Measurements from ENCODE around the gene BLOC1S1. TPM values are rescaled to one million over a fixed set of nuclear protein-coding genes. Genes with fewer than 3 reads are reported as not detected.

The BLOC1S1 gene
- total and polyA plus RNA-seq, 2 of the 4 experiments (the other 2 are of a cell fraction): 128 to 285 TPM

GRCh38 chr12:55679691-55680090 is 36.2 kb upstream of the BLOC1S1 start:
- Histone ChIP-seq H3K4me3 (ENCODE audit: insufficient read depth, low read depth, low read length) (no peak overlapping the region), H4K20me1 (ENCODE audit: insufficient read depth, low read length) (no peaks in the 10 kb centered on the region), H3K9ac (ENCODE audit: low read depth, low read length) (no peak overlapping the region), H4K5ac (ENCODE audit: low read depth, low read length) (no peak overlapping the region), H2BK15ac (ENCODE audit: low read depth, low read length) (no peak overlapping the region), H4K8ac (ENCODE audit: low read depth in 2 of 2, low read length in 2 of 2) (no peak overlapping the region), H3K56ac (ENCODE audit: extremely low read depth, insufficient read depth, low read length) (no peak overlapping the region), H3K23ac (ENCODE audit: low read depth, low read length) (no peak overlapping the region), H2BK5ac (ENCODE audit: low read depth, low read length, poor library complexity, severe bottlenecking) (no peak overlapping the region), H3K4ac (ENCODE audit: low read depth, low read length) (no peak overlapping the region), H3K27ac (ENCODE audit: insufficient read depth, low read length) (no peak overlapping the region), H3K27me3 (ENCODE audit: control insufficient read depth, insufficient read depth, low read length) (peaks cover 9% of the 10 kb centered on the region), H2AK9ac (replicated peaks; ENCODE audit: low read depth, low read length, poor library complexity) (no peak overlapping the region), H3K14ac (replicated peaks; ENCODE audit: low read depth, low read length) (no peak overlapping the region), H2BK20ac (ENCODE audit: low read depth, low read length) (no peak overlapping the region), H2BK120ac (ENCODE audit: low read depth, low read length) (no peak overlapping the region), H3K18ac (ENCODE audit: low read depth, low read length) (no peak overlapping the region), H3K9me3 (ENCODE audit: control insufficient read depth, insufficient read depth, low read length) (no peaks in the 10 kb centered on the region), H3K9me1 (ENCODE audit: insufficient read depth, low read length) (no peaks in the 10 kb centered on the region), H4K91ac (ENCODE audit: insufficient read depth, low read depth, low read length) (no peak overlapping the region), H3K4me2 (ENCODE audit: low read depth, low read length) (no peak overlapping the region), H2AK5ac (ENCODE audit: low read depth, low read length) (no peak overlapping the region), H3K36me3 (ENCODE audit: control insufficient read depth, insufficient read depth, low read length) (no peaks in the 10 kb centered on the region), H3K4me1 (ENCODE audit: control insufficient read depth, insufficient read depth, low read length) (peaks cover 2% of the 10 kb centered on the region), H2AFZ (replicated peaks; ENCODE audit: low read length, poor library complexity) (no peak overlapping the region), H3K79me1 (ENCODE audit: low read depth in 1 of 2, low read length in 2 of 2) (no peaks in the 10 kb centered on the region)
- CTCF ChIA-PET: no interaction called here
- intact Hi-C loops (cut with micrococcal nuclease) (no loop called here), dilution Hi-C loops (cut with HindIII; ENCODE audit: low sequenced_read_pairs, unreplicated experiment) (no loop called here), in situ Hi-C loops (cut with MboI; ENCODE audit: low sequenced_read_pairs) (no loop called here)
- POLR2A ChIA-PET (ENCODE audit: unreplicated experiment): no interaction called here
- BruUV-seq (replicated peaks): no TSS peak
- DNase-seq (no peak), ATAC-seq (ENCODE audit: low read depth) (no peak)
- WGBS, 2 experiments (ENCODE audit: extremely low coverage in 2 of 2, insufficient read length in 1 of 2): 72% methylated on average over 3 of the region's 5 CpGs; no CpG with 5 or more reads in 1 of the 2 experiments
- TF ChIP-seq CTCF (conservative IDR thresholded peaks at IDR 0.05; ENCODE audit: low read depth, low read length) (no peak), POLR2A (IDR thresholded peaks at IDR 0.05; ENCODE audit: low read depth, low read length) (no peak), MAZ (IDR thresholded peaks at IDR 0.05; ENCODE audit: borderline replicate concordance, low read depth, low read length) (no peak), MXI1 (IDR thresholded peaks at IDR 0.05; ENCODE audit: borderline replicate concordance, low read depth, low read length) (no peak), BHLHE40 (IDR thresholded peaks at IDR 0.05; ENCODE audit: low read depth, low read length) (no peak), SMC3 (IDR thresholded peaks at IDR 0.05; ENCODE audit: low read depth, low read length) (no peak), MAFK (IDR thresholded peaks at IDR 0.05; ENCODE audit: low read depth, low read length) (no peak), CHD1 (IDR thresholded peaks at IDR 0.05; ENCODE audit: low read depth, low read length) (no peak), CEBPB (IDR thresholded peaks at IDR 0.05; ENCODE audit: low read depth, low read length) (no peak), RAD21 (IDR thresholded peaks at IDR 0.05; ENCODE audit: low read length) (no peak), USF2 (IDR thresholded peaks at IDR 0.05; ENCODE audit: low read depth, low read length) (no peak), FOS (IDR thresholded peaks at IDR 0.05; ENCODE audit: low read depth, low read length) (no peak), RCOR1 (IDR thresholded peaks at IDR 0.05; ENCODE audit: insufficient replicate concordance, low read length) (no peak), RFX5 (IDR thresholded peaks at IDR 0.05; ENCODE audit: low read depth, low read length) (no peak), NFE2L2 (IDR thresholded peaks at IDR 0.05; ENCODE audit: low read depth, low read length) (no peak), ELK1 (IDR thresholded peaks at IDR 0.05; ENCODE audit: borderline replicate concordance, low read depth, low read length) (no peak)

All from IMR-90 (cell line).